ENCODE measurements around the gene EBF4.

GRCh38 chr20:2694008-2694471 lies 1.5 kb downstream of the EBF4 start:
- TF ChIP-seq CTCF (IDR thresholded peaks at IDR 0.05): no peak
- TF ChIP-seq ZFX (IDR thresholded peaks at IDR 0.05; ENCODE audit: borderline replicate concordance): no peak
